ENCODE data around the gene TBC1D23.
"Not testable (repeated sequence)": the region's sequence is repeated elsewhere in the genome, so short reads cannot be mapped to it uniquely, and the experiment has no call there.

Gene TBC1D23

GRCh38 chr3:100351770-100352169 lies 91.0 kb downstream of the TBC1D23 start:
- not testable (repeated sequence) for FAIRE-seq; DNase-seq (ENCODE audit: low spot score)

GRCh38 chr3:100352296-100353231 lies 91.8 kb downstream of the TBC1D23 start:
- FAIRE-seq, result no peak
- no peak for DNase-seq (ENCODE audit: low spot score)

GRCh38 chr3:100354850-100355249 lies 94.1 kb downstream of the TBC1D23 start:
- no peak for FAIRE-seq
- no peak for DNase-seq (ENCODE audit: low spot score)

GRCh38 chr3:100358413-100358812 lies 97.6 kb downstream of the TBC1D23 start:
- FAIRE-seq, result no peak

GRCh38 chr3:100359035-100359434 lies 98.2 kb downstream of the TBC1D23 start:
- FAIRE-seq, result no peak
- no peak for DNase-seq (ENCODE audit: low spot score)

More at GRCh38 chr3:100358413-100358812, 97.6 kb downstream of the TBC1D23 start:
- DNase-seq (ENCODE audit: low spot score), result no peak

- no peak for FAIRE-seq
- DNase-seq (ENCODE audit: low spot score), result no peak
Measured at GRCh38 chr3:100360757-100361496, 100.1 kb downstream of the TBC1D23 start.

GRCh38 chr3:100361897-100362296 lies 101.1 kb downstream of the TBC1D23 start:
- FAIRE-seq (peak; percentile 62), DNase-seq (ENCODE audit: low spot score) (no peak)

- no peak for DNase-seq (ENCODE audit: low spot score)
- FAIRE-seq, result no peak
Measured at GRCh38 chr3:100364421-100364820, 103.6 kb downstream of the TBC1D23 start.

GRCh38 chr3:100366424-100366823 lies 105.6 kb downstream of the TBC1D23 start:
- DNase-seq (ENCODE audit: low spot score) (no peak), FAIRE-seq (no peak)

GRCh38 chr3:100368441-100368840 lies 107.6 kb downstream of the TBC1D23 start:
- DNase-seq (ENCODE audit: low spot score) (no peak), FAIRE-seq (peak; percentile 79)

GRCh38 chr3:100370756-100371155 lies 110.0 kb downstream of the TBC1D23 start:
- FAIRE-seq (no peak), DNase-seq (ENCODE audit: low spot score) (no peak)

- DNase-seq (ENCODE audit: low spot score), result no peak
- FAIRE-seq, result no peak
Measured at GRCh38 chr3:100374521-100374920, 113.7 kb downstream of the TBC1D23 start.
